OCI-LY3 (cell line): ENCODE measurements around the gene SVEP1.

Experiments used
- H2AFZ ChIP-seq: fragments of 200-600, 300-600 bp; shearing (Covaris generic); 2 replicates; pipeline ENCODE4 v1.6.0; 2014; ENCODE audit warnings: antibody characterized with exemption, low read depth, low read length
- H3K27ac ChIP-seq: fragments of 200-600, 300-600 bp; sonication (generic); 2 replicates; pipeline ENCODE4 v1.5.1; 2014; ENCODE audit warnings: mild to moderate bottlenecking, low read length, moderate library complexity, mixed read lengths
- H3K27me3 ChIP-seq: fragments of 200-600, 300-600 bp; sonication (generic); 2 replicates; pipeline ENCODE4 v1.6.1; 2014; ENCODE audit warnings: low read depth, low read length, mixed read lengths
- H3K36me3 ChIP-seq: fragments of 200-600, 300-600 bp; sonication (generic); replicated peaks from 2 replicates; pipeline ENCODE3; 2014; ENCODE audit warnings: low read depth, low read length, mixed read lengths
- H3K4me1 ChIP-seq: fragments of 300-600, 200-600 bp; sonication (generic); 2 replicates; pipeline ENCODE4 v1.6.1; 2014; ENCODE audit warnings: low read length, mixed read lengths
- H3K4me2 ChIP-seq: fragments of 200-600, 300-600 bp; sonication (generic); 2 replicates; pipeline ENCODE4 v1.6.1; 2014; ENCODE audit warnings: low read length, mixed read lengths
- H3K4me3 ChIP-seq: fragments of 300-600, 200-600 bp; sonication (generic); 2 replicates; pipeline ENCODE4 v1.5.1; 2014; ENCODE audit warnings: antibody characterized with exemption, mild to moderate bottlenecking, low read length, moderate library complexity
- H3K79me2 ChIP-seq: fragments of 300-600, 200-600 bp; shearing (Covaris generic); 2 replicates; pipeline ENCODE4 v1.6.1; 2014; ENCODE audit warnings: mild to moderate bottlenecking, low read length, mixed read lengths
- H3K9ac ChIP-seq: fragments of 300-600, 200-600 bp; shearing (Covaris generic); 2 replicates; pipeline ENCODE4 v1.6.0; 2014; ENCODE audit warnings: mild to moderate bottlenecking, low read length, moderate library complexity
- H3K9me3 ChIP-seq: fragments of 200-600, 300-600 bp; shearing (Covaris generic); 2 replicates; pipeline ENCODE4 v1.6.1; 2014; ENCODE audit warnings: low read length, mixed read lengths; ENCODE audit not compliant: insufficient read depth
- H4K20me1 ChIP-seq: fragments of 200-600, 300-600 bp; sonication (generic); 2 replicates; pipeline ENCODE4 v1.6.1; 2016; ENCODE audit warnings: low read length, mixed read lengths; ENCODE audit not compliant: insufficient read depth
- CTCF ChIP-seq: fragments of 200-600, 300-600 bp; sonication (generic); IDR thresholded peaks from 2 replicates; pipeline ENCODE4 v1.5.1; 2014; ENCODE audit warnings: antibody characterized with exemption, low read length, low read depth
- EZH2phosphoT487 ChIP-seq: fragments of 200-600 bp; shearing (Covaris generic); IDR thresholded peaks from 2 replicates; pipeline ENCODE4 v1.6.1; 2018; ENCODE audit warnings: antibody characterized with exemption, mixed run types, low read depth

The SVEP1 gene

GRCh38 chr9:110528645-110529044, 50.9 kb downstream of the SVEP1 start:
- Histone ChIP-seq H3K4me2 (no peak overlapping the region), H3K9ac (no peak overlapping the region), H3K4me1 (no peaks in the 10 kb centered on the region), H3K79me2 (no peaks in the 10 kb centered on the region), H3K36me3 (no peaks in the 10 kb centered on the region), H3K4me3 (no peak overlapping the region), H3K27me3 (no peaks in the 10 kb centered on the region), H3K27ac (no peak overlapping the region), H2AFZ (no peak overlapping the region), H4K20me1 (no peaks in the 10 kb centered on the region), H3K9me3 (no peaks in the 10 kb centered on the region)
- no peak for TF ChIP-seq CTCF
- TF ChIP-seq EZH2phosphoT487, result no peak

GRCh38 chr9:110526426-110526825, 53.1 kb downstream of the SVEP1 start:
- no peaks in the 10 kb centered on the region for H3K4me1 ChIP-seq
- H3K27me3 ChIP-seq, result no peaks in the 10 kb centered on the region
- H3K4me2 ChIP-seq, result no peak overlapping the region
- no peak overlapping the region for H3K4me3 ChIP-seq
- TF ChIP-seq EZH2phosphoT487 (no peak), CTCF (no peak)
- no peaks in the 10 kb centered on the region for H4K20me1 ChIP-seq
- no peak overlapping the region for H3K27ac ChIP-seq
- no peak overlapping the region for H3K9ac ChIP-seq
- H3K79me2 ChIP-seq, result no peaks in the 10 kb centered on the region
- H3K36me3 ChIP-seq, result no peaks in the 10 kb centered on the region
- H3K9me3 ChIP-seq, result no peaks in the 10 kb centered on the region
- no peak overlapping the region for H2AFZ ChIP-seq

GRCh38 chr9:110521206-110521605, 58.3 kb downstream of the SVEP1 start:
- Histone ChIP-seq H3K9me3 (no peaks in the 10 kb centered on the region), H3K27ac (no peak overlapping the region), H2AFZ (no peak overlapping the region), H3K27me3 (no peaks in the 10 kb centered on the region), H3K9ac (no peak overlapping the region), H4K20me1 (no peaks in the 10 kb centered on the region), H3K4me2 (no peak overlapping the region), H3K4me1 (no peaks in the 10 kb centered on the region), H3K36me3 (no peaks in the 10 kb centered on the region), H3K4me3 (no peak overlapping the region), H3K79me2 (no peaks in the 10 kb centered on the region)
- TF ChIP-seq EZH2phosphoT487 (no peak), CTCF (no peak)

- Histone ChIP-seq H4K20me1 (no peaks in the 10 kb centered on the region), H3K9ac (no peak overlapping the region), H3K9me3 (no peaks in the 10 kb centered on the region), H3K4me2 (no peak overlapping the region), H3K79me2 (no peaks in the 10 kb centered on the region), H3K27ac (no peak overlapping the region), H3K27me3 (no peaks in the 10 kb centered on the region), H2AFZ (no peak overlapping the region), H3K4me1 (no peaks in the 10 kb centered on the region), H3K36me3 (no peaks in the 10 kb centered on the region), H3K4me3 (no peak overlapping the region)
- no peak for TF ChIP-seq EZH2phosphoT487
- TF ChIP-seq CTCF, result no peak
Observed at GRCh38 chr9:110520120-110520701, 59.3 kb downstream of the SVEP1 start.
